Measurements from ENCODE around the gene PFDN1. TPM values are rescaled to one million over a fixed set of nuclear protein-coding genes. Genes with fewer than 3 reads are reported as not detected.

Gene PFDN1
- total RNA-seq, 1 experiment from 2014 or later = 48.9 TPM

- 0 out of 2 replicates have a peak overlapping the region, but pooled peaks have one; percentile 1 for H3K9ac ChIP-seq (ENCODE audit: low read length)
- no peak overlapping the region for H2AFZ ChIP-seq (ENCODE audit: low read depth, low read length, poor library complexity, severe bottlenecking)
- no peaks in the 10 kb centered on the region for H3K36me3 ChIP-seq (ENCODE audit: control insufficient read depth in 1 of 2, insufficient read depth in 2 of 2, low read length in 2 of 2)
- H3K4me2 ChIP-seq (ENCODE audit: low read length) = peak overlapping the region; percentile 42
- ChIA-PET RAD21 (ENCODE audit: low non-redundant PET in 1 of 2, low total read pairs in 2 of 2, uncharacterized antibody in 2 of 2, unreplicated experiment in 2 of 2) (no interaction called here), CTCF (interaction anchor here (0.6 to 3.2 kb wide), 4 partner anchors 14 to 460 kb away, joined by 3 to 22 read pairs (median 3); partner anchors contain the start of gene PFDN1), POLR2A (no interaction called here)
- H3K27me3 ChIP-seq (ENCODE audit: insufficient read depth, low read length) = no peaks in the 10 kb centered on the region
- H3K9me3 ChIP-seq (ENCODE audit: control insufficient read depth in 1 of 2, insufficient read depth in 1 of 2, low read depth in 1 of 2, low read length in 2 of 2) = no peaks in the 10 kb centered on the region
- H3K27ac ChIP-seq (ENCODE audit: low read depth, low read length) = no peak overlapping the region
- BruUV-seq (replicated peaks) = no TSS peak
- no peaks in the 10 kb centered on the region for H3K9me2 ChIP-seq (ENCODE audit: insufficient read depth)
- TF ChIP-seq ATF3 (IDR thresholded peaks at IDR 0.05) = peak; percentile 24; the same call in 1 of the 2 replicates
- peak; percentile 89 for TF ChIP-seq CEBPB (IDR thresholded peaks at IDR 0.05; ENCODE audit: low read depth)
- TF ChIP-seq RAD21 (IDR thresholded peaks at IDR 0.05; ENCODE audit: low read depth) = no peak
- peak; percentile 64 for TF ChIP-seq EGR1 (IDR thresholded peaks at IDR 0.05; ENCODE audit: low read depth)
- TF ChIP-seq MAX (IDR thresholded peaks at IDR 0.05) = peak; percentile 60
- TF ChIP-seq CBX3 (IDR thresholded peaks at IDR 0.05; ENCODE audit: low read depth) = peak; percentile 65
- TF ChIP-seq SP1 (IDR thresholded peaks at IDR 0.05; ENCODE audit: low read depth) = peak; percentile 86
- 0 out of 2 replicates have a peak, but pooled peaks have one; percentile 37 for TF ChIP-seq POLR2AphosphoS5 (IDR thresholded peaks at IDR 0.05; ENCODE audit: low read depth, low read length)
- TF ChIP-seq JUND (IDR thresholded peaks at IDR 0.05) = peak; percentile 45; the same call in 1 of the 2 replicates
- TF ChIP-seq ZBTB33 (IDR thresholded peaks at IDR 0.05; ENCODE audit: extremely low read depth, insufficient replicate concordance, low read length) = no peak
- intact Hi-C loops (cut with micrococcal nuclease) = loop anchor here (10.0 kb wide), 1 partner anchor 385 kb away; the partner anchor contains the start of genes IK and NDUFA2
- H4K20me1 ChIP-seq (ENCODE audit: insufficient read depth) = peaks cover 5% of the 10 kb centered on the region; the same call in 1 of the 2 replicates
- ATAC-seq = no peak; the same call in 1 of the 2 replicates
- H3K4me3 ChIP-seq (replicated peaks in 1 of 2; ENCODE audit: low read depth in 1 of 2, low read length in 2 of 2) = peak overlapping the region in 1 of 2 experiments; percentile 6; a peak in 1 of 4 replicates
- peaks cover 27 to 48% of the 10 kb centered on the region in 2 experiments for H3K4me1 ChIP-seq (ENCODE audit: control insufficient read depth in 1 of 2, insufficient read depth in 2 of 2, low read length in 2 of 2)
- H3K79me2 ChIP-seq (ENCODE audit: insufficient read depth, low read length) = peaks cover 58% of the 10 kb centered on the region
- DNase-seq (ENCODE audit: low read depth, low spot score) = peak; percentile 76
Measured at GRCh38 chr5:140259500-140259899, 43.4 kb downstream of the PFDN1 start.
